Stomach smooth muscle (tissue), 2 donors: ENCODE measurements around the gene EYA2.
A peak's percentile ranks its signal among the peaks of the same experiment; 100 is the strongest.

Experiments used
- H3K27ac ChIP-seq: one replicate; pipeline ENCODE4 v1.7.0; 2013; ENCODE audit warnings: mild to moderate bottlenecking, low read length, inconsistent platforms
- H3K27me3 ChIP-seq, 2 donors: one replicate each; pipeline ENCODE4 v1.7.0; 2013; ENCODE audit warnings: low read length in 2 of 2; ENCODE audit not compliant: insufficient read depth in 2 of 2, control insufficient read depth in 1 of 2
- H3K36me3 ChIP-seq, 2 donors: one replicate each; pipeline ENCODE4 v1.7.0; 2013; ENCODE audit warnings: low read length in 2 of 2; ENCODE audit not compliant: control insufficient read depth in 2 of 2, insufficient read depth in 2 of 2
- H3K4me1 ChIP-seq: one replicate; pipeline ENCODE4 v1.7.0; 2013; ENCODE audit warnings: low read length; ENCODE audit not compliant: control insufficient read depth, insufficient read depth
- H3K4me3 ChIP-seq, 2 donors: one replicate each; pipeline ENCODE4 v1.7.0; 2013; ENCODE audit warnings: low read length in 2 of 2
- H3K9ac ChIP-seq, 2 donors: one replicate each; pipeline ENCODE4 v1.7.0; 2013; ENCODE audit warnings: low read length in 2 of 2, mild to moderate bottlenecking in 1 of 2
- H3K9me3 ChIP-seq, 2 donors: one replicate each; pipeline ENCODE4 v1.7.0; 2013; ENCODE audit warnings: low read length in 2 of 2; ENCODE audit not compliant: control insufficient read depth in 2 of 2
- donor health status: healthy.
- donor health status: Pancreatic carcinoma.

The EYA2 gene

DNA sequence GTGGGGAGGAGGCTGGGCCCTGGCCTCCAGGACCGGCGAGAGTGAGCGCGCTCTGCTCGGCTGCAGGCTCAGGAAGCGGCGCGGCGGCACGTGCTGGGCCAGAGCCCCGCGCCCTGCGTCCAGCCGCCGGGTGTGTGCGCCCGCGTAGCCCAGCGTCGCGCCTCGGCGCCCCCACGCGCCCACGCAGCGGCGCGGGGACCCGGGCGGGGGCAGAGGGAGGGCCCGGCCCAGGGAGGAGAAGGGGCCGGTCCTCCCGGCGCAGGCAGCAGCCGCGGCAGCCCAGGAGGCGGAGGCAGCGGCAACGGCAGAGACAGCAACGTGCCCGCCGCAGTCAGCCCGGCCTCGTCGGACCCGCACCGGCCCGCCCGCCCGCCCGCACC lies at the start of gene EYA2:
TSS of gene EYA2 (plus strand) at position 265 of the 380 bp plus-strand sequence. CDS start 95,168 bp downstream, outside the sequence.
- H3K27ac ChIP-seq = no peak within 1 kb of the TSS
- no peak within 1 kb of the TSS for H3K9ac ChIP-seq
- H3K4me3 ChIP-seq = peak within 1 kb of the TSS in 1 of 2 donors; percentile 35

DNA sequence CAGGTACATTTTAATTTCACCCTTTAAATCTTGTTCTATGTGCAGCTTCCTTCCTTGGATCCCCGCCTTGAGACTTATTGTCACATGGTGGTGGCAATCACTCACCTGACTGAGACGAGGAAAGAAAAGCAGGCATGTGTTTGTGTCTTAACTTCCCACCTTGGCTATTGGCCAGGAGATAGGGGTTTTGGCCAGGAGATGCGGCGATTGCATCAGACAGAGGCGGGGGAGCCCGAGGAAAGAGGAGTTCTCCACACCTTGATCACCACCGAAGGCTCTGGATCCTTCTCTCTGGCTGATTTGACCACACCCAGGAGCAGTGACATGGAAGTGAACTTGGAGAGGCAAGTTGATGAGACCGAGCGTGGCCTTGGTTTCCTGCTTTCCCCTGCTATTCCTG lies 49.7 kb upstream of the EYA2 start:
- no peaks in the 10 kb centered on the region for H3K36me3 ChIP-seq
- peaks cover 0 to 9% of the 10 kb centered on the region in 2 donors for H3K9me3 ChIP-seq
- H3K27me3 ChIP-seq = peaks cover 4 to 5% of the 10 kb centered on the region in 2 donors
- no peaks in the 10 kb centered on the region for H3K4me1 ChIP-seq
- no peak overlapping the region for H3K4me3 ChIP-seq
- no peak overlapping the region for H3K27ac ChIP-seq
- H3K9ac ChIP-seq = no peak overlapping the region

More for the DNA sequence above, at the start of gene EYA2:
- peaks cover 5 to 10% of the 10 kb centered on the region in 2 donors for H3K9me3 ChIP-seq
- no peaks in the 10 kb centered on the region for H3K4me1 ChIP-seq
- H3K27me3 ChIP-seq = peaks cover 23 to 44% of the 10 kb centered on the region in 2 donors
- no peaks in the 10 kb centered on the region for H3K36me3 ChIP-seq

- Histone ChIP-seq H3K36me3 (no peaks in the 10 kb centered on the region), H3K4me1 (no peaks in the 10 kb centered on the region), H3K9me3 (peaks cover 7 to 9% of the 10 kb centered on the region in 2 donors), H3K27ac (no peak overlapping the region), H3K27me3 (peaks cover 4 to 7% of the 10 kb centered on the region in 2 donors), H3K9ac (no peak overlapping the region), H3K4me3 (no peak overlapping the region)
Observed at GRCh38 chr20:46849269-46849668, 45.4 kb upstream of the EYA2 start.

- Histone ChIP-seq H3K36me3 (no peaks in the 10 kb centered on the region), H3K27me3 (peaks cover 4 to 7% of the 10 kb centered on the region in 2 donors), H3K4me3 (no peak overlapping the region), H3K4me1 (no peaks in the 10 kb centered on the region), H3K27ac (no peak overlapping the region), H3K9me3 (peaks cover 7 to 9% of the 10 kb centered on the region in 2 donors), H3K9ac (no peak overlapping the region)
Observed at GRCh38 chr20:46849751-46850150, 44.9 kb upstream of the EYA2 start.

DNA sequence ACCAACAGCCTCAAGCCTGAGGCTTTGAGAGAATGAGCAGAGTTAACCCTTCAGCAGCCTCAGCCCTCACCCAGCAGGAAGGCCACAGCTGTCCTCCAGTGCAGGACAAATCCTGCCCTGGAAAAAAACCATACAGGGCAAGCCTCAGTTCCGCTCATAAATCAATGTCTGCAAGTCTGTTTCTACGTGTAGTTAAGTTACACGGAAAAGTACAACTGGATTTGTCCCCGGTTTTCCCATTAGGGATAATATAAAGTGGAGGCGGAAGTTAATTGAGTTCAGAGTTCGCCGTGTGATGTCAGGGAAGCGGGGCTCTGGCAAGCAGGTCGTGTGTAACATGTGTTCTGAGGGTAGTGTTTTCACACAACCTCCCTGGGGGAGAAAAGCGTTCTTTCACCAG lies 44.2 kb upstream of the EYA2 start:
- Histone ChIP-seq H3K4me1 (no peaks in the 10 kb centered on the region), H3K4me3 (no peak overlapping the region), H3K27me3 (peaks cover 2 to 7% of the 10 kb centered on the region in 2 donors), H3K27ac (no peak overlapping the region), H3K9ac (no peak overlapping the region), H3K36me3 (no peaks in the 10 kb centered on the region), H3K9me3 (peaks cover 7 to 9% of the 10 kb centered on the region in 2 donors)

- Histone ChIP-seq H3K36me3 (no peaks in the 10 kb centered on the region), H3K27ac (no peak overlapping the region), H3K9ac (no peak overlapping the region), H3K4me3 (no peak overlapping the region), H3K27me3 (peaks cover 2 to 7% of the 10 kb centered on the region in 2 donors), H3K9me3 (peaks cover 7 to 9% of the 10 kb centered on the region in 2 donors), H3K4me1 (no peaks in the 10 kb centered on the region)
Observed at GRCh38 chr20:46850896-46851295, 43.7 kb upstream of the EYA2 start.

GRCh38 chr20:46851746-46852145 lies 42.9 kb upstream of the EYA2 start:
- H3K27ac ChIP-seq = no peak overlapping the region
- peaks cover 2 to 7% of the 10 kb centered on the region in 2 donors for H3K27me3 ChIP-seq
- H3K4me3 ChIP-seq = no peak overlapping the region
- no peaks in the 10 kb centered on the region for H3K36me3 ChIP-seq
- peaks cover 7 to 9% of the 10 kb centered on the region in 2 donors for H3K9me3 ChIP-seq
- H3K4me1 ChIP-seq = no peaks in the 10 kb centered on the region
- H3K9ac ChIP-seq = no peak overlapping the region

GRCh38 chr20:46852313-46852712 lies 42.3 kb upstream of the EYA2 start:
- Histone ChIP-seq H3K36me3 (no peaks in the 10 kb centered on the region), H3K4me1 (no peaks in the 10 kb centered on the region), H3K27ac (no peak overlapping the region), H3K9ac (no peak overlapping the region), H3K4me3 (no peak overlapping the region), H3K9me3 (peaks cover 7 to 9% of the 10 kb centered on the region in 2 donors), H3K27me3 (peaks cover 2 to 7% of the 10 kb centered on the region in 2 donors)

DNA sequence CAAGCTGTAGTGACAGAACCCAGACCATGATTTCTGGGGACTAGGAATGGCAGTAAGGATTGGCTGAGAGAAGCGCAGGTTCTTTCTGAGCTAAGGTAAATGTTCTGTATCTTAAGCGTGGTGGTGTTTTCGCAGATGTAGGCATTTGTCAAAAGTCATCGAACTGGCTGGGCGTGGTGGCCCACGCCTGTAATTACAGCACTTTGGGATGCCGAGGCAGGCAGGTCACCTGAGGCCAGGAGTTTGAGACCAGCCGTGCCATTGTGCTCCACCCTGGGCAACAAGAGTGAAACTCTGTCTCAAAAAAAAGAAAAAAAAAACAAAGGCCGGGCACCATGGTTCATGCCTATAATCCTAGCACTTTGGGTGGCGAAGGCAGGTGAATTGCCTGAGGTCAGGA lies 40.7 kb upstream of the EYA2 start:
- Histone ChIP-seq H3K9me3 (peaks cover 7% of the 10 kb centered on the region in 2 donors), H3K4me3 (no peak overlapping the region), H3K36me3 (no peaks in the 10 kb centered on the region), H3K27ac (no peak overlapping the region), H3K27me3 (peaks cover 2 to 7% of the 10 kb centered on the region in 2 donors), H3K9ac (no peak overlapping the region), H3K4me1 (no peaks in the 10 kb centered on the region)

GRCh38 chr20:46857061-46857831 lies 37.4 kb upstream of the EYA2 start:
- H3K27ac ChIP-seq = no peak overlapping the region
- H3K4me1 ChIP-seq = no peaks in the 10 kb centered on the region
- no peaks in the 10 kb centered on the region for H3K27me3 ChIP-seq
- no peak overlapping the region for H3K4me3 ChIP-seq
- H3K36me3 ChIP-seq = no peaks in the 10 kb centered on the region
- H3K9ac ChIP-seq = no peak overlapping the region
- H3K9me3 ChIP-seq = peaks cover 0 to 7% of the 10 kb centered on the region in 2 donors

DNA sequence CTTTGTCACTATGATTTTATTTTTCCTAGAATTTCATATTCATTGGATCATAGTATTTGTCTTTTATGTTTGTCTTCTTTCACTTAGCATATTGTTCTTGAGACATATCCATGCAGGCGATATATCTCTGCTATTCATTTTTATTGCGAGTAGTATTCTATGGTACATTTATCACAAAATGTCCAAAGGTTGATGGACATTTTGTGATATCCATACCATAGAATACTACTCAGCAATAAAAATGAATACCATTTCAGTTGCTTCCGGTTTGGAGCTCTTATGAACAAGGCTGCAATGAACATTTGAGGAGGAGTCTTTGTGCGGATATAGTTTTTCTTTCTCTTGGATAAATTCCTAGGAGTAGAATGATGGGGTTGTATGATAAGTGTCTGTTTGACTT lies 28.8 kb upstream of the EYA2 start:
- Histone ChIP-seq H3K9ac (no peak overlapping the region), H3K4me1 (no peaks in the 10 kb centered on the region), H3K27me3 (peaks cover 0 to 4% of the 10 kb centered on the region in 2 donors), H3K4me3 (no peak overlapping the region), H3K27ac (no peak overlapping the region), H3K36me3 (no peaks in the 10 kb centered on the region), H3K9me3 (peaks cover 0 to 10% of the 10 kb centered on the region in 2 donors)
